ENCODE data around the gene VBP1.
"Not testable (repeated sequence)": the region's sequence is repeated elsewhere in the genome, so short reads cannot be mapped to it uniquely, and the experiment has no call there.

The VBP1 gene

DNA sequence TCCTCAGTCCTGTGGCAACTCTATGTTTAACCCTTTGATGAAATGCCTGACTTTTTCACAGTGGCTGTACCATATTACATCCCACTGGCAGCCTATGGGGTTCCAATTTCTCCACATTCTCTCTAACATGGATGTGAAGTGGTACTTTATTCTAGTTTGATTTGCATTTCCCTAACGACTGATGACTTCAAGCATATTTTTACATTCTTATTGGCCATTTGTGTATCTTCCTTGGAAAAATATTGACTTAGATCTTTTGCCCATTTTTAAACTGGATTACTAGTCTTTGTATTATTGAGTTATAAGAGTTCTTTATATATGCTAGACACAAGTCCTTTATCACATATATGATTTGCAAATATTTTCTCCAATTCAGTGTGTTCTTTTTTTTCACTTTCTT, 50.2 kb downstream of the VBP1 start:
- no peak for DNase-seq

DNA sequence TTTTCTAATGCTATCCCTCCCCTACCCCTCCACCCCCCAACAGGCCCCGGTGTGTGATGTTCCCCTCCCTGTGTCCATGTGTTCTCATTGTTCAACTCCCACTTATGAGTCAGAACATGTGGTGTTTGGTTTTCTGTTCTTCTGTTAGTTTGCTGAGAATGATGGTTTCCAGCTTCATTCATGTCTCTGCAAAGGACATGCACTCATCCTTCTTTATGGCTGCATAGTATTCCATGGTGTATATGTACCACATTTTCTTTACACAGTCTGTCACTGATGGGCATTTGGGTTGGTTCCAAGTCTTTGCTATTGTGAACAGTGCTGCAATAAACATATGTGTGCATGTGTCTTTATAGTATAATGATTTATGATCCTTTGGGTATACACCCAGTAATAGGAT, 51.7 kb downstream of the VBP1 start:
- not testable (repeated sequence) for DNase-seq

DNA sequence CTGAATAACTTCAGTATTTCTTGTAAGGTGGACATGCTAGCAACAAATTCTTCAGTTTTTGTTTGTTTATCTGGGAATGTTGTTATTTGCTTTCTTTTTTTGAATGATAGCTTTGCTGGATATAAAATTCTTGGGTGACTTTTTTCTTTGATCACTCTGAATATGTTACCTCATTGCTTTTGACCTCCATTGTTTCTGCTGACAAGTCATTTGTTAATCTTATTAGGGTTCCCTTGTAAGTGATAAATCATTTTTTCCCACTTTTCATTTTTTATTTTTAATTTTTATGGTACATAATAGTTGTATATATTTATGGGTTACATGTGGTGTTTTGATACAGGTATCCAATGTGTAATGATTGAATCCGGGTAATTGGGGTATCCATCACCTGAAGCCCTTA, 54.7 kb downstream of the VBP1 start:
- DNase-seq = no peak

DNA sequence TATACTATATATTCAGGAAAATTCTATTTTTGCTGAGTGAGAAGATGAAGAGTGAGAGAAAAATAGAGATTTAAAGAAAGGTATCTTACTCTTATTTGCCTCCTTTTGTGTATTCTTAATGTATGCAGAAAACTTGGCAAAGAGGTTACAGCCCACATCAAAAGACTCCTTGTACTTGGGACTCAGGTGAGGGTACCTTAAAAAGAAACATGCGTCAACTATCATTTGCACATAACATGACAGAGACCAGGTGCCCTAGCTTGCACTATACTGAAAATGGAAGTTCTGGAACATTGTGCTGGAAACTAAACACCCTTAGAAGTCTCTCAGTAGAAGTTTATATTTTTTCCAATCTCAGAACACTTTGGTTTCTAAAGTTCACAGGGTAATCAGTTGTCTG, 63.6 kb downstream of the VBP1 start:
- no peak for DNase-seq
